GM19025 (cell line): ENCODE measurements around the gene MRNIP.

Experiments
- ATAC-seq: cut with Tn5 transposase; IDR thresholded peaks from one replicate; pipeline ENCODE4 v1.9.1; 2021; ENCODE audit warnings: mild to moderate bottlenecking, low read depth, moderate library complexity; ENCODE audit not compliant: unreplicated experiment

The MRNIP gene

GRCh38 chr5:179890751-179891682 lies 32.4 kb upstream of the MRNIP start:
- ATAC-seq: no peak

- ATAC-seq: no peak
Observed at GRCh38 chr5:179889885-179890284, 31.3 kb upstream of the MRNIP start.

GRCh38 chr5:179887802-179888201 lies 29.2 kb upstream of the MRNIP start:
- ATAC-seq: no peak

GRCh38 chr5:179887095-179887494 lies 28.5 kb upstream of the MRNIP start:
- no peak for ATAC-seq

GRCh38 chr5:179886190-179886911 lies 27.7 kb upstream of the MRNIP start:
- ATAC-seq: no peak

GRCh38 chr5:179885491-179886090 lies 27.0 kb upstream of the MRNIP start:
- no peak for ATAC-seq

- no peak for ATAC-seq
Observed at GRCh38 chr5:179883163-179883562, 24.5 kb upstream of the MRNIP start.

GRCh38 chr5:179882338-179882737 lies 23.7 kb upstream of the MRNIP start:
- ATAC-seq: no peak

GRCh38 chr5:179880848-179881590 lies 22.4 kb upstream of the MRNIP start:
- no peak for ATAC-seq

GRCh38 chr5:179880066-179880650 lies 21.5 kb upstream of the MRNIP start:
- no peak for ATAC-seq

GRCh38 chr5:179879690-179880010 lies 21.0 kb upstream of the MRNIP start:
- ATAC-seq: no peak

GRCh38 chr5:179879003-179879689 lies 20.5 kb upstream of the MRNIP start:
- no peak for ATAC-seq

- ATAC-seq: no peak
Observed at GRCh38 chr5:179878222-179879002, 19.8 kb upstream of the MRNIP start.

GRCh38 chr5:179876610-179876952 lies 18.0 kb upstream of the MRNIP start:
- ATAC-seq: no peak

- ATAC-seq: no peak
Observed at GRCh38 chr5:179875741-179876609, 17.4 kb upstream of the MRNIP start.

GRCh38 chr5:179874536-179875292 lies 16.1 kb upstream of the MRNIP start:
- no peak for ATAC-seq

- no peak for ATAC-seq
Observed at GRCh38 chr5:179874136-179874535, 15.5 kb upstream of the MRNIP start.
